ENCODE data around the gene PTPRN2. TPM values are rescaled to one million over a fixed set of nuclear protein-coding genes. Genes with fewer than 3 reads are reported as not detected.

The PTPRN2 gene
- polyA plus RNA-seq, 2 donors = 0.37 to 0.40 TPM

DNA sequence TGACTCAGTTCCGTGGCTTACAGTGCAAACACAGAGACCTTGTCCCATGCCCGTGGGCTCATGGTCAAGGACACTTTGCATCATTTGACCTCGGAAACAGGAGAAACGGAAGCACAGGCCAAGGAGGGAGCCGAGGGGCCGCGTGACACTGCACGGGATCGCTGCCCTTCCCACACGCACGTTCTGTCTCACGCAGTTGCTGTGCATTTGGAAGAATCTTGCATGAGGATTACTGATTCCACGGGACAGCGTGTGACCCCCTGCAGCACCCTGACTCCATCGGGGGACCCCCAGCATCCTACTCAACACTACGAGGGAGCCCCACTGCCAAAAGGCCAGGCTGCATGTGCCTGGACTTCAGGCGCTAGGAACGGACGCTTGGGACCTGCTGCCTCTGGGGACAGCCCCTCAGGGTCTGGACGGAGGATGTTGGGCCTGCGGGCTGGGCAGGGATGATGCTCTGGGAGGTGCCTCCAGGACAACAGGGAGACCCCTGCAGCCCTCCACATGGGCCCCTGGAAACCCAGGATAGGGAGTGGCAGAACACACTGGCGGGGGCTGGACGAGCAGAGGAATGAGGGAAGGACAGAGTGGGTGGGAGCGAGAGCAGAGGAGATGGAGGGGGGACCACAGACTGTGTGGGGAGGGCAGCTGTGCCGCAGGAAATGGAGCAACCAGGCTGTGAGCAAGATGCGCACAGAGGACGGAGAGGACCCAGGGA is 1028.6 kb downstream of the PTPRN2 start:
- H3K9me3 ChIP-seq (ENCODE audit: control insufficient read depth in 2 of 2, insufficient read depth in 1 of 2, low read depth in 1 of 2, low read length in 1 of 2) = no peaks in the 10 kb centered on the region
- no peaks in the 10 kb centered on the region for H3K4me1 ChIP-seq (ENCODE audit: control insufficient read depth in 2 of 2, insufficient read depth in 2 of 2, low read length in 1 of 2)
- H3K27me3 ChIP-seq (ENCODE audit: control insufficient read depth in 1 of 2, insufficient read depth in 2 of 2, low read length in 2 of 2) = no peaks in the 10 kb centered on the region
- WGBS, 2 donors = 86 to 89% methylated on average over 27 of the region's 27 CpGs
- no peaks in the 10 kb centered on the region for H3K36me3 ChIP-seq (ENCODE audit: control insufficient read depth in 2 of 2, insufficient read depth in 2 of 2, low read length in 1 of 2)
- no peak overlapping the region for H3K27ac ChIP-seq (ENCODE audit: low read depth in 2 of 2, low read length in 1 of 2)
- no peak overlapping the region for H3K4me3 ChIP-seq (ENCODE audit: low read depth in 1 of 2, low read length in 2 of 2)

DNA sequence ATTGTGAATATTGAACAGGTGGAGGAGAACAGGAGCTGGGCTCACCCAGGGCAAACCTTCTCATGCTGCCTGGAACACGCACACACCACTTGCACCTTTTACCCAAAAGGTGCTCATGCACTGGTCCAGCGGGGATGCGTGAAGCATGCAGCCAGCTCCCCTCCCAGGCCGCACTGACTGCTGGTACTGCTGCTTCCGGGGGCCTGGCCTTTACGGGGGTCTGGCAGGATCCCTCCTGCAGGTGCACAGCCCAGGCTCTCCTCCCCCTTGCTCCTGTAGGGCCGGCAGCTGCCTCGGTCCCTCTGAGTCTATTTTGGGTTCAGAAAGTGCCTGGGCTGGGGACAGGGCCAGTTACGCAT is 1029.1 kb downstream of the PTPRN2 start:
- Histone ChIP-seq H3K9me3 (ENCODE audit: control insufficient read depth in 2 of 2, insufficient read depth in 1 of 2, low read depth in 1 of 2, low read length in 1 of 2) (no peaks in the 10 kb centered on the region), H3K27me3 (ENCODE audit: control insufficient read depth in 1 of 2, insufficient read depth in 2 of 2, low read length in 2 of 2) (no peaks in the 10 kb centered on the region), H3K36me3 (ENCODE audit: control insufficient read depth in 2 of 2, insufficient read depth in 2 of 2, low read length in 1 of 2) (no peaks in the 10 kb centered on the region), H3K27ac (ENCODE audit: low read depth in 2 of 2, low read length in 1 of 2) (no peak overlapping the region), H3K4me3 (ENCODE audit: low read depth in 1 of 2, low read length in 2 of 2) (no peak overlapping the region), H3K4me1 (ENCODE audit: control insufficient read depth in 2 of 2, insufficient read depth in 2 of 2, low read length in 1 of 2) (no peaks in the 10 kb centered on the region)
- WGBS, 2 donors = 86 to 87% methylated on average over 9 of the region's 9 CpGs

DNA sequence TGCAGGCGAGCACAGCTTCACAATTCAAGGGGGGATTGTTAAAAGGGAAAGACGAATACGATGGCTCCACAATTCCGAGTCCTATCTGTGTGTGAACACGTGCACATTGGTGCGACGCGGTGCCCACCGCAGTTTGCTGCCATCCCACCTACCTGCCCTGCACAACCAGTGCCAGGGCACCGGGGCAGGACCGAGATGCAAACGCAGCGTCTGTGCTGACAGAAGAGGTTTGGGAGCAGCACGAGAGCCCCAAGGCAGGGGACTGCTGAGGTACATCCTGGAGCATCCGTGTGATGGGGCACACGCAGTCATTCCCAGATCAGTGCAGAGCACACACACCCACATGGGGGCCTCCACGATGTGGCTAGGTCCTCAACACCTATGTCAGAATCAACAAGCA is 1029.6 kb downstream of the PTPRN2 start:
- H3K27me3 ChIP-seq (ENCODE audit: control insufficient read depth in 1 of 2, insufficient read depth in 2 of 2, low read length in 2 of 2) = no peaks in the 10 kb centered on the region
- no peaks in the 10 kb centered on the region for H3K4me1 ChIP-seq (ENCODE audit: control insufficient read depth in 2 of 2, insufficient read depth in 2 of 2, low read length in 1 of 2)
- 94 to 95% methylated on average over 17 of the region's 17 CpGs for WGBS, 2 donors
- H3K27ac ChIP-seq (ENCODE audit: low read depth in 2 of 2, low read length in 1 of 2) = no peak overlapping the region
- no peaks in the 10 kb centered on the region for H3K9me3 ChIP-seq (ENCODE audit: control insufficient read depth in 2 of 2, insufficient read depth in 1 of 2, low read depth in 1 of 2, low read length in 1 of 2)
- H3K4me3 ChIP-seq (ENCODE audit: low read depth in 1 of 2, low read length in 2 of 2) = no peak overlapping the region
- H3K36me3 ChIP-seq (ENCODE audit: control insufficient read depth in 2 of 2, insufficient read depth in 2 of 2, low read length in 1 of 2) = no peaks in the 10 kb centered on the region

DNA sequence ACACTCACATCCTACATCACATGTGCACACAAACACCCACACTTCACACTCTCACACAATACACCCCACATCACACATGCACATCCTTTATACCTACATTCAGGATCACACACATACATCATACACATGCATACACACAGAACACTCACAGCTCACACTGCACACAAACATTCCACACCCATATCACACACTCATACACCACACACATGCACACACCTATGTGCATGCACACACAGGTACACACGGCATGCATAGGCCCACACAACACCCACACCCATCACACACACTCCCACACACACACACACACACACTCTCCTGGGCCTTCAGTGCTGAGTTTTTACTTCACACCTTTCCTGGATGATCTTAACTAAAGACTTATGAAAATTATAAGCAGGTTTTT is 1030.4 kb downstream of the PTPRN2 start:
- Histone ChIP-seq H3K4me1 (ENCODE audit: control insufficient read depth in 2 of 2, insufficient read depth in 2 of 2, low read length in 1 of 2) (no peaks in the 10 kb centered on the region), H3K4me3 (ENCODE audit: low read depth in 1 of 2, low read length in 2 of 2) (no peak overlapping the region), H3K27ac (ENCODE audit: low read depth in 2 of 2, low read length in 1 of 2) (no peak overlapping the region), H3K27me3 (ENCODE audit: control insufficient read depth in 1 of 2, insufficient read depth in 2 of 2, low read length in 2 of 2) (no peaks in the 10 kb centered on the region), H3K9me3 (ENCODE audit: control insufficient read depth in 2 of 2, insufficient read depth in 1 of 2, low read depth in 1 of 2, low read length in 1 of 2) (no peaks in the 10 kb centered on the region), H3K36me3 (ENCODE audit: control insufficient read depth in 2 of 2, insufficient read depth in 2 of 2, low read length in 1 of 2) (no peaks in the 10 kb centered on the region)
- 76 to 83% methylated on average over 1 of the region's 1 CpG for WGBS, 2 donors

DNA sequence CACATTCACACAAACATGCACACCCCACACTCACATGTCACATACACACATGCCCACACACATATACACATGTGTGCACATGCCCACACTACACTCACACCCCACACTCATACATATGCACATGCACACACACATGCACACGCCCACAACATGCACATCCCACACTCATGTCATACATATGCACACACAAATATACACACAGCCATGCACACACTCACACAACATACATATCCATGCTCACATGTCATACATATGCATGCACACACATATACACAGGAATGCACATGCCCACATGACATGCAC is 1031.0 kb downstream of the PTPRN2 start:
- no peaks in the 10 kb centered on the region for H3K9me3 ChIP-seq (ENCODE audit: control insufficient read depth in 2 of 2, insufficient read depth in 1 of 2, low read depth in 1 of 2, low read length in 1 of 2)
- WGBS, 2 donors = 89 to 90% methylated on average over 1 of the region's 1 CpG
- H3K27me3 ChIP-seq (ENCODE audit: control insufficient read depth in 1 of 2, insufficient read depth in 2 of 2, low read length in 2 of 2) = no peaks in the 10 kb centered on the region
- H3K36me3 ChIP-seq (ENCODE audit: control insufficient read depth in 2 of 2, insufficient read depth in 2 of 2, low read length in 1 of 2) = no peaks in the 10 kb centered on the region
- H3K4me1 ChIP-seq (ENCODE audit: control insufficient read depth in 2 of 2, insufficient read depth in 2 of 2, low read length in 1 of 2) = no peaks in the 10 kb centered on the region
- H3K4me3 ChIP-seq (ENCODE audit: low read depth in 1 of 2, low read length in 2 of 2) = no peak overlapping the region
- no peak overlapping the region for H3K27ac ChIP-seq (ENCODE audit: low read depth in 2 of 2, low read length in 1 of 2)

DNA sequence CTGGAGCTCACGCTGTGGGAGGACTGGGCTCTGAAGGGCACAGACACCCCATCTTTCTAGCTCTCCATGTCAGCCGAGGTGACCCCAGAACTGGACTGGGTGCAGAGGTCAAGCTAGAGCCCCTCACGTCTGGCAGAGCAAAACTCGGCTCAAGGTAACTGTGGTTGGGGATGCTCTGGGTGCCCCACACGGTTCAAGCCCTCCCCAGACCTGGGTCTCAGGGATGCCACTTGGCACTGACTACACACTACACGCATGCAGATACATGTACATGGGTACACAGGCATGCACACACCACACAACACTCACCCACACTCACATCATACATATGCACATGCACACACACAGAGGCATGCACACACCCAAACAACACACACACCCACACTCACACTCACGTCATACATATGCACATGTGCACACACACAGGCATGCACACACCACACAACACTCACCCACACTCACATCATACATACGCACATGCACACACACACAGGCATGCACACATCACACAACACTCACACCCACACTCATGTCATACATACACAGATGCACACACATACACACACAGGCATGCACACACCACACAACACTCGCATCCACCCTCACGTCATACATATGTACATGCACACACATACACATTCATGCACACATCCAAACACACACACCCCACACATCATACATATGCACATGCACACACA is 1031.5 kb downstream of the PTPRN2 start:
- no peak overlapping the region for H3K27ac ChIP-seq (ENCODE audit: low read depth in 2 of 2, low read length in 1 of 2)
- WGBS, 2 donors = 91 to 92% methylated on average over 10 of the region's 10 CpGs
- no peak overlapping the region for H3K4me3 ChIP-seq (ENCODE audit: low read depth in 1 of 2, low read length in 2 of 2)
- no peaks in the 10 kb centered on the region for H3K4me1 ChIP-seq (ENCODE audit: control insufficient read depth in 2 of 2, insufficient read depth in 2 of 2, low read length in 1 of 2)
- no peaks in the 10 kb centered on the region for H3K36me3 ChIP-seq (ENCODE audit: control insufficient read depth in 2 of 2, insufficient read depth in 2 of 2, low read length in 1 of 2)
- no peaks in the 10 kb centered on the region for H3K27me3 ChIP-seq (ENCODE audit: control insufficient read depth in 1 of 2, insufficient read depth in 2 of 2, low read length in 2 of 2)
- H3K9me3 ChIP-seq (ENCODE audit: control insufficient read depth in 2 of 2, insufficient read depth in 1 of 2, low read depth in 1 of 2, low read length in 1 of 2) = no peaks in the 10 kb centered on the region

DNA sequence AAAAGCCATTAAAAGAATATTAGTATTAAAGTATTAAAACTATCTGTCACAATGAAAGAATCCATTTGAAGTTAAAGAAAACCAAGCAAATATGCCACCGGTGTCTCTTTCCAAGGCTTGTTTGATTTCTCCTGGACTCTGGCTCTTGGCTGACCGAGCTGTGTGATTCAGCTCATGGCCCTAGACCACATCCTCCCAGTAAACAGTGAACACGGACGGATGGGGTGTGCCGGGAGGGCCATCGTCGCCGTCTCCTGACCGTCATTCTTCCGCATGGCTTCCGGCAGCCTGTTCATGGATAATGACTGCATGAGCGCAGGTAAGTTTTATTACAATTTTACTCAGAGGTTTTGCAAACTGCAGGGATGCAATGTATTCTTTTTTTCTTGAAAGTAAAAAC is 1032.3 kb downstream of the PTPRN2 start:
- H3K27ac ChIP-seq (ENCODE audit: low read depth in 2 of 2, low read length in 1 of 2) = no peak overlapping the region

DNA sequence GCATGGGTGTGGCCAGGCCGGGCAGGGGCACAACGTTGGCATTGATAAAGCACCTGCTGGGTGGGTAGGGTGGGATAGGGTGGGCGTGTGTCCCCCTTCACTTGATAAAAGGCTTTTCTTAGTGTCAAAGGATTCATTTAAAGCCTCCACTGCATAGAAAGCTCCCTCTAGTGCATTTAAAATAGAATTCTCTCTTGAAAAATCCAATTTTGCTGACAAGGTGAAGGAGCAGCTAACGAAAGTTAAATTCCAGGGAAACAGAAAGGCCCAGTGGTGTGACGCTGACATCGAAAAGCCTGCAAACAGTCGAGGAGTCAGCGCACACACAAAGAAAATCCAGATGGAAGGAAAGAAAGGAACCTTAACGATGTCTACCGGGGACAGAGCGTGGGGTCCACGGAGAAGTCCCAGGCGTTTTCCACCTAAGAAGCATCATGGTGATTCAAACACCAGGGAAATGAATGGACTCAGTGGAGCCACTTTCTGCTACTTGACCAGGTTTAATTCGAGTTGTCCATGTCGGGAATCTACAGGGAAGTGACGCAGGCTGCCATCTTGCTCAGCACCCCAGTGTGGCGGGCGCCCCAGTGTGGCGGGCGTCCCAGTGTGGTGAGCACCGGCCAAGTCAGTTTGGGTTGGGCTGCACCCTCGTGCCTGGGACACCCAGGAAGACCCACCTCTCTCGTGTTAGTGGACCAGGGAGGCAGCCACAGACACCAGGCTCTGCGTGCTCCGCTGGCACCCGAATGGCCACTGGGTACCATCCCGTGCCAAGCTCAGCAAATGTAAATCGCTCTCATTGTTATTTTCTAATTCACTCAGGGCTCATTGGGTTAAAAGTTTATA is 1033.0 kb downstream of the PTPRN2 start:
- Histone ChIP-seq H3K9me3 (ENCODE audit: control insufficient read depth in 2 of 2, insufficient read depth in 1 of 2, low read depth in 1 of 2, low read length in 1 of 2) (no peaks in the 10 kb centered on the region), H3K27me3 (ENCODE audit: control insufficient read depth in 1 of 2, insufficient read depth in 2 of 2, low read length in 2 of 2) (no peaks in the 10 kb centered on the region), H3K27ac (ENCODE audit: low read depth in 2 of 2, low read length in 1 of 2) (no peak overlapping the region), H3K4me3 (ENCODE audit: low read depth in 1 of 2, low read length in 2 of 2) (no peak overlapping the region), H3K36me3 (ENCODE audit: control insufficient read depth in 2 of 2, insufficient read depth in 2 of 2, low read length in 1 of 2) (no peaks in the 10 kb centered on the region), H3K4me1 (ENCODE audit: control insufficient read depth in 2 of 2, insufficient read depth in 2 of 2, low read length in 1 of 2) (no peaks in the 10 kb centered on the region)
- WGBS, 2 donors = 89 to 90% methylated on average over 28 of the region's 28 CpGs

More for the DNA sequence above, 1032.3 kb downstream of the PTPRN2 start:
- Histone ChIP-seq H3K27me3 (ENCODE audit: control insufficient read depth in 1 of 2, insufficient read depth in 2 of 2, low read length in 2 of 2) (no peaks in the 10 kb centered on the region), H3K4me3 (ENCODE audit: low read depth in 1 of 2, low read length in 2 of 2) (no peak overlapping the region), H3K36me3 (ENCODE audit: control insufficient read depth in 2 of 2, insufficient read depth in 2 of 2, low read length in 1 of 2) (no peaks in the 10 kb centered on the region), H3K4me1 (ENCODE audit: control insufficient read depth in 2 of 2, insufficient read depth in 2 of 2, low read length in 1 of 2) (no peaks in the 10 kb centered on the region), H3K9me3 (ENCODE audit: control insufficient read depth in 2 of 2, insufficient read depth in 1 of 2, low read depth in 1 of 2, low read length in 1 of 2) (no peaks in the 10 kb centered on the region)
- WGBS, 2 donors = 69 to 71% methylated on average over 12 of the region's 12 CpGs

DNA sequence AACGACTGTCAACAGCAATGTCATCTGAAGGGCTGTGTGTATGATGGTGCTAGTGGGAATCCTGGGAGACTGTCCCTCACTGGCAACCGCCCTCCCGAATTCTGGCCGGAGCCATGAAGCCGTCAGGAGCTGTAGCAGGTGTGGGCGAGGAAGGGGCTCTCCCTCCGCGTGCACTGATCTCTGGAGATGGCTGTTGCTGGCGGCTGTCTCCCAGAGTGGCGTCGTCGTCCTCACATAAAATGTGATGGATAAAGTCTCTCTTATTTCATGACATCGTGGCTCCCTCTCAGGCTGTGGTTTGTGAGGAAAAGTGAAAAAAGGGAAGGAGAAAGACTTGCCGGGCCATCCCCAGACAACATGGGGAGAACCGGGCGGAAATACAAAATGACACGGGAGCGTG is 1034.4 kb downstream of the PTPRN2 start:
- no peak overlapping the region for H3K4me3 ChIP-seq (ENCODE audit: low read depth in 1 of 2, low read length in 2 of 2)
- H3K36me3 ChIP-seq (ENCODE audit: control insufficient read depth in 2 of 2, insufficient read depth in 2 of 2, low read length in 1 of 2) = no peaks in the 10 kb centered on the region
- whole genome bisulfite sequencing, 2 donors = 92 to 93% methylated on average over 18 of the region's 18 CpGs
- no peaks in the 10 kb centered on the region for H3K4me1 ChIP-seq (ENCODE audit: control insufficient read depth in 2 of 2, insufficient read depth in 2 of 2, low read length in 1 of 2)
- no peaks in the 10 kb centered on the region for H3K9me3 ChIP-seq (ENCODE audit: control insufficient read depth in 2 of 2, insufficient read depth in 1 of 2, low read depth in 1 of 2, low read length in 1 of 2)
- no peaks in the 10 kb centered on the region for H3K27me3 ChIP-seq (ENCODE audit: control insufficient read depth in 1 of 2, insufficient read depth in 2 of 2, low read length in 2 of 2)
- no peak overlapping the region for H3K27ac ChIP-seq (ENCODE audit: low read depth in 2 of 2, low read length in 1 of 2)
